Measurements from ENCODE around the gene KRTAP10-12. TPM values are rescaled to one million over a fixed set of nuclear protein-coding genes. Genes with fewer than 3 reads are reported as not detected.
"Not testable (repeated sequence)": the region's sequence is repeated elsewhere in the genome, so short reads cannot be mapped to it uniquely, and the experiment has no call there.

The KRTAP10-12 gene
- total and polyA plus RNA-seq, 11 donors: not detected

DNA sequence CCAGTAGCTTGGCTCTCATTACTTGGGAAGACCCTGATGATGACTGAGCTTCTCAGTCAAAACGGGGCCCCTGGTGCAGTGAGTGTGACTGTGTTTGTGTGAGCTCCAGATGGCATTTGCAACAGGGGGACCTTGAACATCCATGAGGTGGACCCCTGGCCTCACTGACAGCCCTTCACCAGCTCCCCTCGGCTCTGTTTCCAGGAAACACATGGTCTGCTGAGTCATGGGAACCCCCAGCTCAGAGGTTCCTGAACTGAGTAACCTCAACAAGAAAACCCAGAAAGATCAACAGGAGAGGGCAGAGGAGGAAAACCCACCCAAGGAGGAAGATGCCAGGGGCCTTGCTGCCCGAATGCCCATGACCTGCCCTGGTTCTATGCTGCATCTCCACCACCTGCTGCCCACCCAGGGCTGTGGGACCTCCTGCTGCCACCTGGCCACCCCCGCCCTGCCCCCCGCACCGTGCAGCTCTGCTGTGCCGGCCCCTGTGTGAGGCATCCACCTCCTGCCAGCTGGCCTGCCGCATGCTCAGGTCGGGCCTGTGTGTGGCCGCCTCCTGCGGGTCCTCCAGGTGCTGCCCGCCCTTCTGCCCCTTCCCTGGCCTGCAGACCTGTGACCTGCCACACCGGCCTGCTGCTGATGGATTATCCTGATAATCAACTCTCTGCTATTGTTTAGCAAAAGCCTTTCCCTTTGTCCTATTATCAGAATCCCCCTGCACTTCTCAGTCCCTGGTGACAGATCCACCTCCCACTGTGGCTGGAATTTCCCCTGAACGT is 10.8 kb upstream of the KRTAP10-12 start:
- ATAC-seq (no peak), DNase-seq (peak in 1 of 5 donors; percentile 10)
- H3K4me1 ChIP-seq: no peaks in the 10 kb centered on the region
- H3K9me3 ChIP-seq: no peaks in the 10 kb centered on the region
- no peaks in the 10 kb centered on the region for H3K36me3 ChIP-seq
- 29 to 61% (median 43%) methylated on average over 10 to 14 of the region's 14 CpGs for WGBS, 4 donors
- no peak overlapping the region for H3K4me3 ChIP-seq
- no peak for TF ChIP-seq POLR2A (IDR thresholded peaks at IDR 0.05)
- TF ChIP-seq, protein P1, sequence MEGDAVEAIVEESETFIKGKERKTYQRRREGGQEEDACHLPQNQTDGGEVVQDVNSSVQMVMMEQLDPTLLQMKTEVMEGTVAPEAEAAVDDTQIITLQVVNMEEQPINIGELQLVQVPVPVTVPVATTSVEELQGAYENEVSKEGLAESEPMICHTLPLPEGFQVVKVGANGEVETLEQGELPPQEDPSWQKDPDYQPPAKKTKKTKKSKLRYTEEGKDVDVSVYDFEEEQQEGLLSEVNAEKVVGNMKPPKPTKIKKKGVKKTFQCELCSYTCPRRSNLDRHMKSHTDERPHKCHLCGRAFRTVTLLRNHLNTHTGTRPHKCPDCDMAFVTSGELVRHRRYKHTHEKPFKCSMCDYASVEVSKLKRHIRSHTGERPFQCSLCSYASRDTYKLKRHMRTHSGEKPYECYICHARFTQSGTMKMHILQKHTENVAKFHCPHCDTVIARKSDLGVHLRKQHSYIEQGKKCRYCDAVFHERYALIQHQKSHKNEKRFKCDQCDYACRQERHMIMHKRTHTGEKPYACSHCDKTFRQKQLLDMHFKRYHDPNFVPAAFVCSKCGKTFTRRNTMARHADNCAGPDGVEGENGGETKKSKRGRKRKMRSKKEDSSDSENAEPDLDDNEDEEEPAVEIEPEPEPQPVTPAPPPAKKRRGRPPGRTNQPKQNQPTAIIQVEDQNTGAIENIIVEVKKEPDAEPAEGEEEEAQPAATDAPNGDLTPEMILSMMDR (IDR thresholded peaks at IDR 0.05): no peak
- H3K27me3 ChIP-seq: peaks cover 0 to 42% (median 13%) of the 10 kb centered on the region in 9 donors
- intact Hi-C loops (cut with DNase I): no loop called here
- no peak overlapping the region for H3K27ac ChIP-seq

DNA sequence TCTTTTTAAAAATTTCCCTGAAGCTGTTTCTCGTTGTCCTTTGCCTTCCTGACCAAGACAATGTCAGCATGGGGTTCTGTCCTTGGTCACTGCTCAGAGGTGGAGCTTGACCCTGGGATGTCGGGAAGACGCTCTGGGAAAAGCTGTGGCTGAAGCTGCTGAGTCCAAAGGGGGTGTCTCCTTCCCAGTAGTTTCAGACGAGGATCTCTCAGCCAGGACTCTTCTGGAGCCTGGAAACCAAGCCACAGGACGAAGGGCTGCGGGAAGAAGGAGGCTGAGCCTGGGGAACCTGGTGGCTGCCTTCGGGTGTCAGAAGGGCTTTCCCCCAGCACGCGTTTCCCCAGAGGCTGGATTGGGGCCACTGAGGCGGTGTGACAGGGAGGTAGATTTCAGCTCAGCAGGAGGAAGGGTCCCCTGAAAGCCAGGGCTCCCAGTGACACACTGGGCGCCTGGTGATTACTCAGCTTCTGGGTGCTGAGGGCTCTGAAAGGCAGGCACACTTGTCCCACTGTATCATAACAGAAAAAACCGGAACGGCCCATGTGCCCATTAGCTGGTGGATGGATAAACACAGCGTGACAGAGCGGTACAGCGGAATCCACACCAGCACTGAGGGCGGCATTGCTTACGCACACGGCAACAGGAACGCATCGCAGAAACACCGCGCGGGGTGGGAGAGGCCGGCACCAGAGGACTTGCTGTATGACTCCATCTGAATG is 10.0 kb upstream of the KRTAP10-12 start:
- Histone ChIP-seq H3K36me3 (no peaks in the 10 kb centered on the region), H3K4me3 (no peak overlapping the region), H3K27ac (no peak overlapping the region), H3K4me1 (no peaks in the 10 kb centered on the region), H3K27me3 (peaks cover 0 to 42% (median 13%) of the 10 kb centered on the region in 9 donors), H3K9me3 (peaks cover 0 to 4% (median 0%) of the 10 kb centered on the region in 12 donors)
- intact Hi-C loops (cut with DNase I): no loop called here
- ATAC-seq (no peak), DNase-seq (peak in 1 of 5 donors; percentile 16)
- no peak for TF ChIP-seq POLR2A (IDR thresholded peaks at IDR 0.05)
- TF ChIP-seq, protein P1 (IDR thresholded peaks at IDR 0.05): no peak
- WGBS, 4 donors: 69 to 76% (median 74%) methylated on average over 25 of the region's 25 CpGs

DNA sequence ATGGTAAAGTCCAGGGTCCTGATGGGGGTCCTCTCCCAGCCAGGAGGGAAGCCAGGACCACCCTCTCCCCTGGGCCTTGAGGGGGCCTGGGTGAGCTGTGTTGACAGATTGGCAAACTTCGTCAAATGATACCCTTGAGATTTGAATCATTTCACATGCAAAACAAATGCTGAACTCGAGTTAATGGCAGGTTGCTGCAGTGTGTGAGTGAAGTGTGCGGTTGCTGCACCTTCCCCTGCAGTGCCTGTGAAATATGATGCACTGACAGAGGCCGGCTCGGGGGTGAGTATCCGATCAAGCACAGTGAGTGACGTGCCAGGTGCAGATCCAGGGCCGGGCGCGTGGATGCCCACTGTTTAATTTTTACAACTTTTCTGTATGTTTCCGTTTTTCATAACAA is 9.3 kb upstream of the KRTAP10-12 start:
- H3K27ac ChIP-seq: no peak overlapping the region
- 62 to 81% (median 65%) methylated on average over 11 of the region's 11 CpGs for WGBS, 4 donors
- no peak for DNase-seq
- intact Hi-C loops (cut with DNase I): no loop called here
- H3K36me3 ChIP-seq: no peaks in the 10 kb centered on the region
- peaks cover 0 to 37% (median 13%) of the 10 kb centered on the region in 9 donors for H3K27me3 ChIP-seq
- TF ChIP-seq, protein P1 (IDR thresholded peaks at IDR 0.05): no peak
- TF ChIP-seq POLR2A (IDR thresholded peaks at IDR 0.05): no peak
- no peak for ATAC-seq
- no peaks in the 10 kb centered on the region for H3K4me1 ChIP-seq
- H3K9me3 ChIP-seq: peaks cover 0 to 10% (median 2%) of the 10 kb centered on the region in 12 donors
- no peak overlapping the region for H3K4me3 ChIP-seq

DNA sequence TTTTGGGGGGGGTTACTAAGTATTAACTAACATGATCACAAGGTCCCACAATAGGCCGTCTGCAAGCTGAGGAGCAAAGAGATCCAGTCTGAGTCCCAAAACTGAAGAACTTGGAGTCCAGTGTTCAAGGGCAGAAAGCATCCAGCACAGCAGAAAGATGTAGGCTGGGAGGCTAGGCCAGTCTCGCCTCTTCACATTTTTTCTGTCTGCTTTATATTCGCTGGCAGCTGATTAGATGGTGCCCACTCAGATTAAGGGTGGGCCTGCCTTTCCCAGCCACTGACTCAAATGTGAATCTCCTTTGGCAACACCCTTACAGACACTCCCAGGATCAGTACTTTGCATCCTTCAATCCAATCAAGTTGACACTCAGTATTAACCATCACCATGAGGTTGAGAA is 7.2 kb upstream of the KRTAP10-12 start:
- DNase-seq; H3K4me3 ChIP-seq; H3K36me3 ChIP-seq; H3K27ac ChIP-seq; ATAC-seq; intact Hi-C loops (cut with DNase I); H3K4me1 ChIP-seq: not testable (repeated sequence)
- Histone ChIP-seq H3K9me3 (peaks cover 0 to 27% (median 14%) of the 10 kb centered on the region in 12 donors), H3K27me3 (peaks cover 0 to 37% (median 13%) of the 10 kb centered on the region in 9 donors)
- 83 to 92% (median 86%) methylated on average over 3 of the region's 3 CpGs for WGBS, 4 donors

All from heart left ventricle (tissue), 16 donors.